Activated CD4-positive, alpha-beta T cell treated with anti-CD3 and anti-CD28 coated beads, Interleukin-2, amount 10 ng/mL, durations not matched to agents 24 days and 14 days (primary cell): ENCODE data around the gene APBA2. TPM values are rescaled to one million over a fixed set of nuclear protein-coding genes. Genes with fewer than 3 reads are reported as not detected.

Source experiments
- DNase-seq: peaks from one replicate; pipeline ENCODE4 v3.0.0; 2022
- H3K27ac Mint-ChIP-seq: one replicate; pipeline ENCODE4 v1.8.0; 2022; ENCODE audit warnings: mild to moderate bottlenecking, mixed read lengths
- H3K27me3 Mint-ChIP-seq: one replicate; pipeline ENCODE4 v1.8.0; 2022; ENCODE audit warnings: mixed read lengths
- H3K36me3 Mint-ChIP-seq: one replicate; pipeline ENCODE4 v1.8.0; 2022; ENCODE audit warnings: low read depth, mild to moderate bottlenecking, mixed read lengths
- H3K4me1 Mint-ChIP-seq: one replicate; pipeline ENCODE4 v1.8.0; 2021; ENCODE audit warnings: mixed read lengths
- H3K4me3 Mint-ChIP-seq: one replicate; pipeline ENCODE4 v1.8.0; 2022; ENCODE audit warnings: mild to moderate bottlenecking, moderate library complexity, mixed read lengths
- H3K9me3 Mint-ChIP-seq: one replicate; pipeline ENCODE4 v1.8.0; 2021; ENCODE audit warnings: mixed read lengths
- intact Hi-C: fragments of 100-400 bp; cut with micrococcal nuclease; formaldehyde crosslinking; loops from one replicate; pipeline ENCODE4 v1.15.1; 2023
- total RNA-seq: library from RNA; stranded (reverse); gene quantifications from 2 replicates; pipeline ENCODE4 v1.2.3, GENCODE V29; 2022

Gene APBA2
- total RNA-seq, 1 donor from 2014 or later, result 1.9 TPM

DNA sequence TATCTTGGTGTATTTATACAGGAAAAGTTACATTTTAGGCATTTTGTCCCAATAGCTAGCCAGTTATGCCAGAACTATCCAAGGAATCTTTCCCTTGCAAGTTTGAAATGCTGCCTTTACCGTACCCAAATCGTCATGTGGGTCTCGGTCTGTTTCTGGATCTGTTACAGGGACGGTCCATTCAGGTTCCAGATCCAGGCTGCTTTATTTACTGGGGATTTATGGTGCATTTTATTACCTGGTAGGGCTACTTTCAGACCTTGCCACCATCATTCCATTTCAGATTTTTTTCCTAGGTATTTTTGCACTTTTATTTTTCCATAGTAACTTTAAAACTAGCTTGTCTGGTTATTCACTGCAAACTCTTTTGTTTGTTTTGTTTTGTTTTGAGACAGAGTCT is 197.4 kb downstream of the APBA2 start:
- H3K36me3 Mint-ChIP-seq, result no peaks in the 10 kb centered on the region
- no peak overlapping the region for H3K4me3 Mint-ChIP-seq
- DNase-seq, result no peak
- H3K27ac Mint-ChIP-seq, result no peak overlapping the region
- intact Hi-C loops, result no loop called here
- no peaks in the 10 kb centered on the region for H3K9me3 Mint-ChIP-seq
- H3K4me1 Mint-ChIP-seq, result peaks cover 5% of the 10 kb centered on the region
- H3K27me3 Mint-ChIP-seq, result peaks cover 1% of the 10 kb centered on the region

GRCh38 chr15:29083858-29084257 is 198.1 kb downstream of the APBA2 start:
- Mint-ChIP-seq H3K4me1 (peaks cover 5% of the 10 kb centered on the region), H3K27me3 (peaks cover 1% of the 10 kb centered on the region), H3K27ac (no peak overlapping the region), H3K36me3 (no peaks in the 10 kb centered on the region), H3K9me3 (no peaks in the 10 kb centered on the region), H3K4me3 (no peak overlapping the region)
- intact Hi-C loops, result no loop called here
- DNase-seq, result no peak

DNA sequence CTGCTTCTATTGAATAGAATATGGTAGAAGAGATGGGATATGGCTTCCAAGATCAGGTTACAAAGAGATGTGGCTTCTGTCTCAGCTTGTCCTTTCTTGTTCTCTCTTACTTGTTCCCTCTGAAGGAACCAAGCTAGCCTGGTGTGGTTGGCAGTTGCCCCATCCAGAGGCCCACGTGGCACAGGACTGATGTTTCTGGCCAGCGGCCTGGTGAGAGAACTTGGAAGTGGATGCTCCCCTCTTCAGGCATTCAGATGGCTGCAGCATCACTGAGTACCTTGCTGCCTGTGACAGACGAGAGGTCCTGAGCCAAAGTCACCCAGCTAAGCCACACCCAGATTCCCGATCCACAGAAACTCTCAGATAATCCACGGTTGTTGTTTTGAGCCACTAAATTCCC is 200.2 kb downstream of the APBA2 start:
- H3K4me3 Mint-ChIP-seq, result no peak overlapping the region
- peaks cover 10% of the 10 kb centered on the region for H3K4me1 Mint-ChIP-seq
- intact Hi-C loops, result no loop called here
- H3K27ac Mint-ChIP-seq, result no peak overlapping the region
- no peaks in the 10 kb centered on the region for H3K9me3 Mint-ChIP-seq
- H3K36me3 Mint-ChIP-seq, result no peaks in the 10 kb centered on the region
- no peak for DNase-seq
- H3K27me3 Mint-ChIP-seq, result peaks cover 1% of the 10 kb centered on the region

GRCh38 chr15:29086891-29087290 is 201.1 kb downstream of the APBA2 start:
- H3K4me3 Mint-ChIP-seq, result no peak overlapping the region
- H3K4me1 Mint-ChIP-seq, result peaks cover 10% of the 10 kb centered on the region
- H3K27me3 Mint-ChIP-seq, result peaks cover 1% of the 10 kb centered on the region
- no peak for DNase-seq
- H3K36me3 Mint-ChIP-seq, result no peaks in the 10 kb centered on the region
- H3K27ac Mint-ChIP-seq, result no peak overlapping the region
- intact Hi-C loops, result no loop called here
- no peaks in the 10 kb centered on the region for H3K9me3 Mint-ChIP-seq

GRCh38 chr15:29087521-29088285 is 201.9 kb downstream of the APBA2 start:
- intact Hi-C loops, result no loop called here
- H3K9me3 Mint-ChIP-seq, result no peaks in the 10 kb centered on the region
- H3K27ac Mint-ChIP-seq, result no peak overlapping the region
- DNase-seq, result no peak
- no peaks in the 10 kb centered on the region for H3K36me3 Mint-ChIP-seq
- H3K4me3 Mint-ChIP-seq, result no peak overlapping the region
- peaks cover 10% of the 10 kb centered on the region for H3K4me1 Mint-ChIP-seq
- peaks cover 1% of the 10 kb centered on the region for H3K27me3 Mint-ChIP-seq

GRCh38 chr15:29088666-29089065 is 202.9 kb downstream of the APBA2 start:
- peaks cover 1% of the 10 kb centered on the region for H3K27me3 Mint-ChIP-seq
- no peak overlapping the region for H3K4me3 Mint-ChIP-seq
- H3K36me3 Mint-ChIP-seq, result no peaks in the 10 kb centered on the region
- H3K4me1 Mint-ChIP-seq, result peaks cover 10% of the 10 kb centered on the region
- DNase-seq, result no peak
- no peaks in the 10 kb centered on the region for H3K9me3 Mint-ChIP-seq
- intact Hi-C loops, result no loop called here
- H3K27ac Mint-ChIP-seq, result no peak overlapping the region

GRCh38 chr15:29089731-29090616 is 204.2 kb downstream of the APBA2 start:
- Mint-ChIP-seq H3K36me3 (no peaks in the 10 kb centered on the region), H3K4me1 (peaks cover 10% of the 10 kb centered on the region), H3K4me3 (peak overlapping the region; percentile 55), H3K27me3 (no peaks in the 10 kb centered on the region), H3K27ac (peak overlapping the region; percentile 81), H3K9me3 (no peaks in the 10 kb centered on the region)
- DNase-seq, result peak; percentile 73
- intact Hi-C loops, result loop anchor here (5.0 kb wide), 1 partner anchor 113 kb away; no protein-coding TSS in a partner anchor

- H3K9me3 Mint-ChIP-seq, result no peaks in the 10 kb centered on the region
- peak overlapping the region; percentile 55 for H3K4me3 Mint-ChIP-seq
- H3K27ac Mint-ChIP-seq, result no peak overlapping the region
- no peaks in the 10 kb centered on the region for H3K36me3 Mint-ChIP-seq
- peak; percentile 80 for DNase-seq
- no peaks in the 10 kb centered on the region for H3K27me3 Mint-ChIP-seq
- H3K4me1 Mint-ChIP-seq, result peaks cover 10% of the 10 kb centered on the region
- intact Hi-C loops, result loop anchor here (5.0 kb wide), 1 partner anchor 114 kb away; no protein-coding TSS in a partner anchor
These were observed 205.1 kb downstream of the APBA2 start for GRCh38 chr15:29090617-29091466.

- Mint-ChIP-seq H3K27ac (no peak overlapping the region), H3K27me3 (no peaks in the 10 kb centered on the region), H3K36me3 (no peaks in the 10 kb centered on the region), H3K9me3 (no peaks in the 10 kb centered on the region), H3K4me3 (no peak overlapping the region), H3K4me1 (peaks cover 10% of the 10 kb centered on the region)
- intact Hi-C loops, result loop anchor here (5.0 kb wide), 1 partner anchor 114 kb away; no protein-coding TSS in a partner anchor
- no peak for DNase-seq
These were observed 205.9 kb downstream of the APBA2 start for GRCh38 chr15:29091666-29092065.

- Mint-ChIP-seq H3K9me3 (no peaks in the 10 kb centered on the region), H3K27ac (no peak overlapping the region)
These were observed 206.7 kb downstream of the APBA2 start for GRCh38 chr15:29092376-29093064.

GRCh38 chr15:29093065-29093435 is 207.3 kb downstream of the APBA2 start:
- Mint-ChIP-seq H3K27me3 (no peaks in the 10 kb centered on the region), H3K9me3 (no peaks in the 10 kb centered on the region), H3K4me3 (no peak overlapping the region), H3K27ac (no peak overlapping the region), H3K4me1 (peaks cover 5% of the 10 kb centered on the region), H3K36me3 (no peaks in the 10 kb centered on the region)
- intact Hi-C loops, result loop anchor here (5.0 kb wide), 1 partner anchor 116 kb away; no protein-coding TSS in a partner anchor
- DNase-seq, result no peak

More at GRCh38 chr15:29092376-29093064, 206.7 kb downstream of the APBA2 start:
- peaks cover 8% of the 10 kb centered on the region for H3K4me1 Mint-ChIP-seq
- no peaks in the 10 kb centered on the region for H3K27me3 Mint-ChIP-seq
- intact Hi-C loops, result loop anchor here (5.0 kb wide), 1 partner anchor 115 kb away; no protein-coding TSS in a partner anchor
- DNase-seq, result no peak
- H3K4me3 Mint-ChIP-seq, result no peak overlapping the region
- H3K36me3 Mint-ChIP-seq, result no peaks in the 10 kb centered on the region

DNA sequence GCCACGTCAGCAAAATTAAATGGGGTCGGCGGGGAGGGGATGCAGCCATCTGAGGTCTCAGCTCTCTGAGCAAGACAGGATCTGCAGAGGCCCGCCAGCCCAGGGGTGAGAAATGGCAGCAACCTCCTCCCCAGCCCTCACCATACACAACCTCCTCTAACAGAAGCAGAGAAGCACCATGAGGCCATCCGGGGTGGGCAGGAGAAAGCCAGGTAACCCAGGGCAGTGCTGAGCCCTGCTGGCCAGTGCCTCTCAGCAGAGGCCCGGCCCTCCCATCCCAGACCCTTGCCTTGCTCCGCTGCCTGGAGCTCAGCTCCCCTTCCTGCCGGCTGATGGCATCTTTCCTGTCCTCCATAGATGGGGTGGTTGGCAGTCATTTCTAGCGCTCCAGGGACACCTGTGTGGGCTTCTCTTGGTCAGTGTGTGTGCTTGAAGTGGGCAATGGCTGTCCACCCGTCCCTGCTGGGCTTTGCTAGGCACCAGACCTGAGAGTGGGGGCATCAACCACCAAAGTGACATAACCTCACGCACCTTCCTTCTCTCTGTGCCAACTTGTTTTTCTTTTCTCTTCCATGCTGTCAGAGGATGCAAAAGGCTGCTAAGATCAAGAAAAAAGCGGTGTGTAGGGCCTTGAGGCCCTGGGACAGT is 208.0 kb downstream of the APBA2 start:
- Mint-ChIP-seq H3K27me3 (no peaks in the 10 kb centered on the region), H3K4me1 (peaks cover 5% of the 10 kb centered on the region), H3K27ac (no peak overlapping the region), H3K4me3 (no peak overlapping the region), H3K9me3 (no peaks in the 10 kb centered on the region), H3K36me3 (no peaks in the 10 kb centered on the region)
- intact Hi-C loops, result loop anchor here (5.0 kb wide), 1 partner anchor 117 kb away; no protein-coding TSS in a partner anchor
- no peak for DNase-seq
